Transverse colon (tissue), 4 donors: ENCODE results near the gene NEK3.
A peak's percentile ranks its signal among the peaks of the same experiment; 100 is the strongest.

ENCODE experiments used
- EP300 ChIP-seq: sonication (generic); formaldehyde crosslinking; IDR thresholded peaks from one replicate; pipeline ENCODE4 v1.6.1; 2017; ENCODE audit warnings: antibody characterized with exemption, low read depth
- POLR2A ChIP-seq: fragments of 450-650 bp; IDR thresholded peaks from one replicate; pipeline ENCODE4 v1.6.1; 2016; ENCODE audit warnings: antibody characterized with exemption, mild to moderate bottlenecking, moderate library complexity
- POLR2AphosphoS5 ChIP-seq, 3 donors: sonication (generic); formaldehyde crosslinking; IDR thresholded peaks; one replicate each; pipeline ENCODE4 v1.6.1; 2016; ENCODE audit warnings: antibody characterized with exemption in 3 of 3
- TF ChIP-seq, protein P1 (sequence below), 5 experiments: fragments of 200-600 bp in 3 of 5; fragments of 450-650 bp in 2 of 5; sonication (generic) in 3 of 5; IDR thresholded peaks; 1 replicate in 2 of 5; 2 replicates in 3 of 5; pipeline ENCODE4 v1.5.1; 2016 to 2017; ENCODE audit warnings: antibody characterized with exemption in 5 of 5, inconsistent platforms in 3 of 5, mild to moderate bottlenecking in 2 of 5, moderate library complexity in 1 of 5

DNA sequence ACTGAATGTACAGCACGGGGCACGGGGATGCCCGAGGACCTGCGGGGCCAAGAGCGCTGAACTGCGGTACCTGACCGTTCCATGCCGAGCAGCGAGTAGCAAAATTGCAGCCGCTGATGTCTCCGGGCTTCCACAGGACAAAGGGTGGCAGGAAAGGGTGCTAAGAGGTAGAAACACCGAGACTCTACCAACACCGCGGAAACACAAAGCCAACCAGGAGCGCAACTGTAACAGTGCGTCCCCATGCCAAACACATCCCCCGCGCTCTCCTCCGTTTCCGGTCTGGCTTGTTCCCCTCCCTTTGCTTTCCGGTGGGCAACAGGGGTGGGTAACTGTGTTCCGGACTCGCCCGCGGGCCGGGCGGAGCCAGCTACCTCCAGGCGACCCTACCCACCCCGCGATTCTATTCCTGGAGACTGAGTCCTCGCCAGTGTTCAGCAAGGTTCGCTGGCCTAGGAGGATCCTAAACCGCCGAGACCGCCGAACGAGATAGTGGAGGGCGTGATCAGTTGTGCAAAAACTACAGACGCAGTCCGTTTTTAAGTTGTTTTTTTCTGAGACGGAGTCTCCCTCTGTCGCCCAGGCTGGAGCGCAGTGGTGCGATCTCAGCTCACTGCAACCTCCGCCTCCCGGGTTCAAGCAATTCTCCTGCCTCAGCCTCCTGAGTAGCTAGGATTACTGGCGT, 34.9 kb upstream of the NEK3 start:
- TF ChIP-seq, protein P1, sequence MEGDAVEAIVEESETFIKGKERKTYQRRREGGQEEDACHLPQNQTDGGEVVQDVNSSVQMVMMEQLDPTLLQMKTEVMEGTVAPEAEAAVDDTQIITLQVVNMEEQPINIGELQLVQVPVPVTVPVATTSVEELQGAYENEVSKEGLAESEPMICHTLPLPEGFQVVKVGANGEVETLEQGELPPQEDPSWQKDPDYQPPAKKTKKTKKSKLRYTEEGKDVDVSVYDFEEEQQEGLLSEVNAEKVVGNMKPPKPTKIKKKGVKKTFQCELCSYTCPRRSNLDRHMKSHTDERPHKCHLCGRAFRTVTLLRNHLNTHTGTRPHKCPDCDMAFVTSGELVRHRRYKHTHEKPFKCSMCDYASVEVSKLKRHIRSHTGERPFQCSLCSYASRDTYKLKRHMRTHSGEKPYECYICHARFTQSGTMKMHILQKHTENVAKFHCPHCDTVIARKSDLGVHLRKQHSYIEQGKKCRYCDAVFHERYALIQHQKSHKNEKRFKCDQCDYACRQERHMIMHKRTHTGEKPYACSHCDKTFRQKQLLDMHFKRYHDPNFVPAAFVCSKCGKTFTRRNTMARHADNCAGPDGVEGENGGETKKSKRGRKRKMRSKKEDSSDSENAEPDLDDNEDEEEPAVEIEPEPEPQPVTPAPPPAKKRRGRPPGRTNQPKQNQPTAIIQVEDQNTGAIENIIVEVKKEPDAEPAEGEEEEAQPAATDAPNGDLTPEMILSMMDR (IDR thresholded peaks at IDR 0.05): peak in 1 of 5 experiments; percentile 18
- TF ChIP-seq POLR2AphosphoS5 (IDR thresholded peaks at IDR 0.05) (peak; percentile 79 to 88 (median 87)), EP300 (no peak), POLR2A (peak; percentile 74)
